Caco-2 (cell line): Measurements from ENCODE around the gene CTNND2. TPM values are rescaled to one million over a fixed set of nuclear protein-coding genes. Genes with fewer than 3 reads are reported as not detected.

Source experiments
- BruUV-seq: library from RNA; stranded (reverse); fragments of 400-500 nt; replicated peaks from 2 replicates; lab custom pipeline; 2021; lab: Mats Ljungman, UMichigan
- CTCF ChIA-PET: fragments of 300-600 bp; sonication (Branson Sonifier 250); formaldehyde crosslinking; loops from one replicate; lab custom pipeline; 2022; ENCODE audit warnings: antibody characterized with exemption; lab: Charles Lee
- POLR2A ChIA-PET: fragments of 300-600 bp; sonication (Branson Sonifier 250); formaldehyde crosslinking; loops from one replicate; lab custom pipeline; 2022; ENCODE audit warnings: antibody characterized with exemption; lab: Charles Lee
- DNase-seq, 2 experiments: peaks; one replicate each; pipeline versions ENCODE4 v3.0.0 to v3.0.0-alpha.2; 2020 to 2022
- H3K27me3 ChIP-seq: replicated peaks from 2 replicates; pipeline ENCODE4 v1.6.0; 2011; ENCODE audit warnings: low read length; ENCODE audit not compliant: control insufficient read depth, insufficient read depth
- H3K36me3 ChIP-seq: 2 replicates; pipeline ENCODE4 v1.5.1; 2011; ENCODE audit warnings: low read length; ENCODE audit not compliant: control insufficient read depth, insufficient read depth
- H3K4me1 ChIP-seq: fragments of 250-450 bp; sonication (Bioruptor Pico); 2 replicates; pipeline ENCODE4 v1.5.1; 2020; ENCODE audit warnings: mild to moderate bottlenecking
- H3K4me3 ChIP-seq: 2 replicates; pipeline ENCODE4 v1.5.1; 2011; ENCODE audit warnings: low read depth, mild to moderate bottlenecking, control low read depth, low read length
- H3K9me3 ChIP-seq: fragments of 250-450 bp; sonication (Bioruptor Pico); 2 replicates; pipeline ENCODE4 v1.5.1; 2020; ENCODE audit warnings: mild to moderate bottlenecking, moderate library complexity
- H3K27ac Mint-ChIP-seq: one replicate; pipeline ENCODE4 v1.8.0; 2022; ENCODE audit warnings: mixed read lengths; ENCODE audit not compliant: unreplicated experiment
- H3K27me3 Mint-ChIP-seq: one replicate; pipeline ENCODE4 v1.8.0; 2022; ENCODE audit warnings: mixed read lengths; ENCODE audit not compliant: insufficient read depth, unreplicated experiment
- H3K36me3 Mint-ChIP-seq: one replicate; pipeline ENCODE4 v1.8.0; 2022; ENCODE audit warnings: mild to moderate bottlenecking, mixed read lengths; ENCODE audit not compliant: insufficient read depth, unreplicated experiment
- H3K4me1 Mint-ChIP-seq: one replicate; pipeline ENCODE4 v1.8.0; 2022; ENCODE audit warnings: low read depth, mixed read lengths; ENCODE audit not compliant: unreplicated experiment
- H3K4me3 Mint-ChIP-seq: one replicate; pipeline ENCODE4 v1.8.0; 2022; ENCODE audit warnings: mild to moderate bottlenecking, moderate library complexity, mixed read lengths; ENCODE audit not compliant: unreplicated experiment
- H3K9me3 Mint-ChIP-seq: one replicate; pipeline ENCODE4 v1.8.0; 2022; ENCODE audit warnings: mixed read lengths; ENCODE audit not compliant: unreplicated experiment
- CTCF ChIP-seq, 2 experiments: fragments of 200-600 bp in 1 of 2; IDR thresholded peaks; 1 replicate in 1 of 2; 2 replicates in 1 of 2; pipeline versions ENCODE4 v1.5.1 to v1.8.0; 2011 to 2022; ENCODE audit warnings: antibody characterized with exemption in 1 of 2, control low read depth in 1 of 2, inconsistent platforms in 1 of 2, low read depth in 1 of 2, low read length in 1 of 2, mild to moderate bottlenecking in 1 of 2, moderate library complexity in 1 of 2; ENCODE audit not compliant: insufficient read depth in 1 of 2, severe bottlenecking in 1 of 2, unreplicated experiment in 1 of 2
- intact Hi-C: fragments of 100-400 bp; cut with micrococcal nuclease; formaldehyde crosslinking; loops from one replicate; pipeline ENCODE4 v1.10.0; 2022; ENCODE audit not compliant: unreplicated experiment
- total RNA-seq: library from RNA; stranded (reverse); gene quantifications from 2 replicates; pipeline ENCODE4 v1.2.3, GENCODE V29; 2022

CTNND2 gene
- total RNA-seq, 1 experiment from 2014 or later, result 0.32 TPM

DNA sequence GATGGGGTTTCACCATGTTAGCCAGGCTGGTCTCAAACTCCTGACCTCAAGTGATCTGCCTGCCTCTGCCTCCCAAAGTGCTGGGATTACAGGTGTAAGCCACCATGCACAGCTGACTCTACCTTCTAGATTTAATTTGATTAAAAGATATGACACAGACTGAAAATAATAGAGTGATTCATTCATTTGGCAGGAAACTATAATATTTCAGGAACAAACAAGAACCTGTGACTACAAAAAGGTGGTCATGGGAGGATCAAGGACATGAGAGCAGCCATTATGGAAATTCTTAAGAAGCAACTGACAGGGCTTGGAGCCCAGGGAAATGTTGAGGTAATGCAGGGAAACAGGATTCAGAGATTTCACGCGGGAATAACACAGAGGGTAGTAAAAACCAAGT lies 877.7 kb downstream of the CTNND2 start:
- H3K4me1 ChIP-seq, result no peaks in the 10 kb centered on the region
- no peaks in the 10 kb centered on the region for H3K36me3 ChIP-seq
- ChIA-PET CTCF (no interaction called here), POLR2A (no interaction called here)
- no peak overlapping the region for H3K4me3 ChIP-seq
- Mint-ChIP-seq H3K36me3 (no peaks in the 10 kb centered on the region), H3K27me3 (peaks cover 28% of the 10 kb centered on the region), H3K4me3 (no peak overlapping the region), H3K4me1 (no peaks in the 10 kb centered on the region), H3K9me3 (peaks cover 15% of the 10 kb centered on the region), H3K27ac (no peak overlapping the region)
- BruUV-seq, result no TSS peak
- intact Hi-C loops, result no loop called here
- no peak for TF ChIP-seq CTCF (IDR thresholded peaks at IDR 0.05; ENCODE audit: insufficient read depth in 1 of 2, low read depth in 1 of 2, low read length in 1 of 2, severe bottlenecking in 1 of 2, unreplicated experiment in 1 of 2)
- DNase-seq, result no peak
- no peaks in the 10 kb centered on the region for H3K27me3 ChIP-seq
- no peaks in the 10 kb centered on the region for H3K9me3 ChIP-seq

DNA sequence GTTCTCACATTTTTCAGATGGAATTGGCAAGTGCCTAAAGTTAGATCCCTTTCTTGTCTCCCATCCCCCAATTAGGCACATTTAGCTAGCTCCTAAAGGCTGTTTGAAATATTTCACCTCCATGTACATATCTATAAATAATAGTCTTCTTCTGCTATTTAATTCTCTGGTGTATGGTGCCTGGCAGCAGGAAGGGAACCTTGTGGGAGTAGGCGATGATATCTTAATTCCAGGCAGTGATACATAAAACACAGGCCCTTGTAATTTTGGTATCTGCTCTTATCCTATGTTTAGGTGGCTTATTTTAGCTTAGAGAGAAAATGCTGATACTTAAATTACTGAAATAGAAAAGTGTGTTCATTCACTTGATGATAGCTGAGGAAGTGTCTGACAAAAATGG lies 880.3 kb downstream of the CTNND2 start:
- Histone ChIP-seq H3K27me3 (no peaks in the 10 kb centered on the region), H3K9me3 (no peaks in the 10 kb centered on the region), H3K4me3 (no peak overlapping the region), H3K4me1 (no peaks in the 10 kb centered on the region), H3K36me3 (no peaks in the 10 kb centered on the region)
- Mint-ChIP-seq H3K4me3 (no peak overlapping the region), H3K27ac (no peak overlapping the region), H3K27me3 (peaks cover 24% of the 10 kb centered on the region), H3K4me1 (no peaks in the 10 kb centered on the region), H3K9me3 (no peaks in the 10 kb centered on the region), H3K36me3 (no peaks in the 10 kb centered on the region)
- POLR2A ChIA-PET, result no interaction called here
- intact Hi-C loops, result no loop called here
- no TSS peak for BruUV-seq
- no peak for DNase-seq
- CTCF ChIA-PET, result no interaction called here
- no peak for TF ChIP-seq CTCF (IDR thresholded peaks at IDR 0.05; ENCODE audit: insufficient read depth in 1 of 2, low read depth in 1 of 2, low read length in 1 of 2, severe bottlenecking in 1 of 2, unreplicated experiment in 1 of 2)

GRCh38 chr5:11013793-11014192 lies 890.5 kb downstream of the CTNND2 start:
- CTCF ChIA-PET, result no interaction called here
- Histone ChIP-seq H3K27me3 (no peaks in the 10 kb centered on the region; the same call in 1 of the 2 replicates), H3K4me3 (no peak overlapping the region), H3K9me3 (no peaks in the 10 kb centered on the region), H3K4me1 (no peaks in the 10 kb centered on the region), H3K36me3 (no peaks in the 10 kb centered on the region)
- Mint-ChIP-seq H3K9me3 (no peaks in the 10 kb centered on the region), H3K27ac (no peak overlapping the region), H3K4me3 (no peak overlapping the region), H3K4me1 (no peaks in the 10 kb centered on the region), H3K27me3 (peaks cover 19% of the 10 kb centered on the region), H3K36me3 (no peaks in the 10 kb centered on the region)
- no TSS peak for BruUV-seq
- intact Hi-C loops, result no loop called here
- POLR2A ChIA-PET, result no interaction called here
- DNase-seq, result no peak
- TF ChIP-seq CTCF (IDR thresholded peaks at IDR 0.05; ENCODE audit: insufficient read depth in 1 of 2, low read depth in 1 of 2, low read length in 1 of 2, severe bottlenecking in 1 of 2, unreplicated experiment in 1 of 2), result no peak
